Measurements from ENCODE around the gene TLR4. TPM values are rescaled to one million over a fixed set of nuclear protein-coding genes. Genes with fewer than 3 reads are reported as not detected.

The TLR4 gene
- 10 to 100 TPM in 3 of 4 donors, 1 to 10 TPM in 1; 9.7 to 46.7 (median 17.9) TPM for total RNA-seq

- TF ChIP-seq POLR2AphosphoS5 (IDR thresholded peaks at IDR 0.05) (peak; percentile 67 to 82), POLR2A (IDR thresholded peaks at IDR 0.05; ENCODE audit: low read depth) (peak; percentile 27), CTCF (IDR thresholded peaks at IDR 0.05) (no peak), EP300 (IDR thresholded peaks at IDR 0.05) (no peak)
- intact Hi-C loops (cut with DNase I), result no loop called here
- peak within 1 kb of the TSS; percentile 43 to 52 (median 50) for H3K4me3 ChIP-seq
- peak within 1 kb of the TSS; percentile 73 to 80 (median 76) for H3K27ac ChIP-seq (replicated peaks in 1 of 4)
- no peaks in the 10 kb centered on the region for H3K9me3 ChIP-seq
- WGBS, result 12% methylated on average over 13 of the region's 13 CpGs
- DNase-seq (ENCODE audit: extremely low spot score), result peak; percentile 95
- H3K36me3 ChIP-seq, result peaks cover 0 to 11% (median 5%) of the 10 kb centered on the region in 4 donors
- H3K27me3 ChIP-seq, result no peaks in the 10 kb centered on the region
- H3K4me1 ChIP-seq, result peaks cover 10 to 24% (median 15%) of the 10 kb centered on the region in 4 donors
Measured at GRCh38 chr9:117704024-117704575, at the start of gene TLR4. TSS of gene TLR4 (plus strand) at chr9:117704403. CDS start at chr9:117704473, 70 bp downstream.

GRCh38 chr9:117656002-117656401 is 48.2 kb upstream of the TLR4 start:
- Histone ChIP-seq H3K27me3 (no peaks in the 10 kb centered on the region), H3K36me3 (no peaks in the 10 kb centered on the region), H3K4me3 (no peak overlapping the region), H3K4me1 (no peaks in the 10 kb centered on the region), H3K9me3 (no peaks in the 10 kb centered on the region), H3K27ac (replicated peaks in 1 of 4) (no peak overlapping the region)
- 74% methylated on average over 2 of the region's 2 CpGs for WGBS
- TF ChIP-seq EP300 (IDR thresholded peaks at IDR 0.05), result no peak
- no peak for TF ChIP-seq POLR2A (IDR thresholded peaks at IDR 0.05; ENCODE audit: low read depth)
- TF ChIP-seq POLR2AphosphoS5 (IDR thresholded peaks at IDR 0.05), result no peak
- no peak for TF ChIP-seq CTCF (IDR thresholded peaks at IDR 0.05)
- intact Hi-C loops (cut with DNase I), result no loop called here
- DNase-seq (ENCODE audit: extremely low spot score), result no peak

- H3K4me1 ChIP-seq, result no peaks in the 10 kb centered on the region
- no peak overlapping the region for H3K4me3 ChIP-seq
- no peak for DNase-seq (ENCODE audit: extremely low spot score)
- H3K36me3 ChIP-seq, result no peaks in the 10 kb centered on the region
- H3K27ac ChIP-seq (replicated peaks in 1 of 4), result no peak overlapping the region
- WGBS, result 79% methylated on average over 3 of the region's 3 CpGs
- no peaks in the 10 kb centered on the region for H3K9me3 ChIP-seq
- H3K27me3 ChIP-seq, result no peaks in the 10 kb centered on the region
- intact Hi-C loops (cut with DNase I), result no loop called here
- TF ChIP-seq CTCF (IDR thresholded peaks at IDR 0.05), result no peak
- TF ChIP-seq EP300 (IDR thresholded peaks at IDR 0.05), result no peak
- TF ChIP-seq POLR2AphosphoS5 (IDR thresholded peaks at IDR 0.05), result no peak
- TF ChIP-seq POLR2A (IDR thresholded peaks at IDR 0.05; ENCODE audit: low read depth), result no peak
Measured at GRCh38 chr9:117662651-117663050, 41.6 kb upstream of the TLR4 start.

GRCh38 chr9:117664419-117664818 is 39.8 kb upstream of the TLR4 start:
- Histone ChIP-seq H3K36me3 (no peaks in the 10 kb centered on the region), H3K4me1 (no peaks in the 10 kb centered on the region), H3K9me3 (no peaks in the 10 kb centered on the region), H3K27ac (replicated peaks in 1 of 4) (no peak overlapping the region), H3K27me3 (no peaks in the 10 kb centered on the region), H3K4me3 (no peak overlapping the region)
- TF ChIP-seq EP300 (IDR thresholded peaks at IDR 0.05) (no peak), CTCF (IDR thresholded peaks at IDR 0.05) (no peak), POLR2A (IDR thresholded peaks at IDR 0.05; ENCODE audit: low read depth) (no peak), POLR2AphosphoS5 (IDR thresholded peaks at IDR 0.05) (no peak)
- DNase-seq (ENCODE audit: extremely low spot score), result no peak
- intact Hi-C loops (cut with DNase I), result no loop called here
- 77% methylated on average over 1 of the region's 1 CpG for WGBS

All from esophagus muscularis mucosa (tissue), 4 donors.